Iris pigment epithelial cell (primary cell): ENCODE data around the gene RAPGEF1.

Experiments
- DNase-seq: peaks from one replicate; pipeline ENCODE4 v3.0.0-alpha.2; 2011; ENCODE audit warnings: low read depth

RAPGEF1 gene

DNA sequence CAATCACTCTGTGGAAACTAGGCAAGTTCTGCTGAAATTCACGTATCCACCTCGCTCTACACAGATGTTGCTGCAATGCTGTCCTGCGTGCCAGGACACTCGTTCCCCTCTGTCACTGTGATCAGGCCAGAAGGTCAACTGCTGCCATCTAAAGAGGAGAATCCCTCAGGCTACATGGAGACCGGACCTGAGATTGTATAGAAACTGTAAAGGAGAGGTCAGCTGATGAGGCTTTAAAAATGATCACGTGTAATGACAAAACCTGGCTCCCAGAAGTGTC is 114.4 kb downstream of the RAPGEF1 start:
- DNase-seq: no peak

GRCh38 chr9:131624636-131625507 is 115.0 kb downstream of the RAPGEF1 start:
- DNase-seq: no peak

- DNase-seq: no peak
Observed at GRCh38 chr9:131623655-131624330, 116.1 kb downstream of the RAPGEF1 start.

DNA sequence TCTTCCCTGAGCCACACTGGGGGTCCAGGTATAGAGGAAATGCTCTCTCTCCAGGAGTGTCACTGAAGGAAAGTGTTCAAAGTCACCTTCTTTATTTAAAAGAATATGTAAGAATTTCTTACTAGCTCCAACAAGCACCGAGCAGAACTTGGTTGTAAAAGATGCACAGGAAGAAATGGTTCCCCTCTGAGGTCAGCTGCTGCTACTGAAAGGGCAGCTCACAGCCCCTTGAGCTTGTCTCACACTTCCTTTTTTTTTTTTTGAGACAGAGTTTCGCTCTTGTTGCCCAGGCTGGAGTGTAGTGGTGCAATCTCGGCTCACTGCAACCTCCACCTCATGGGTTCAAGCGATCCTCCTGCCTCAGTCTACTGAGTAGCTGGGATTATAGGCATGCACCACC is 117.4 kb downstream of the RAPGEF1 start:
- DNase-seq: no peak

DNA sequence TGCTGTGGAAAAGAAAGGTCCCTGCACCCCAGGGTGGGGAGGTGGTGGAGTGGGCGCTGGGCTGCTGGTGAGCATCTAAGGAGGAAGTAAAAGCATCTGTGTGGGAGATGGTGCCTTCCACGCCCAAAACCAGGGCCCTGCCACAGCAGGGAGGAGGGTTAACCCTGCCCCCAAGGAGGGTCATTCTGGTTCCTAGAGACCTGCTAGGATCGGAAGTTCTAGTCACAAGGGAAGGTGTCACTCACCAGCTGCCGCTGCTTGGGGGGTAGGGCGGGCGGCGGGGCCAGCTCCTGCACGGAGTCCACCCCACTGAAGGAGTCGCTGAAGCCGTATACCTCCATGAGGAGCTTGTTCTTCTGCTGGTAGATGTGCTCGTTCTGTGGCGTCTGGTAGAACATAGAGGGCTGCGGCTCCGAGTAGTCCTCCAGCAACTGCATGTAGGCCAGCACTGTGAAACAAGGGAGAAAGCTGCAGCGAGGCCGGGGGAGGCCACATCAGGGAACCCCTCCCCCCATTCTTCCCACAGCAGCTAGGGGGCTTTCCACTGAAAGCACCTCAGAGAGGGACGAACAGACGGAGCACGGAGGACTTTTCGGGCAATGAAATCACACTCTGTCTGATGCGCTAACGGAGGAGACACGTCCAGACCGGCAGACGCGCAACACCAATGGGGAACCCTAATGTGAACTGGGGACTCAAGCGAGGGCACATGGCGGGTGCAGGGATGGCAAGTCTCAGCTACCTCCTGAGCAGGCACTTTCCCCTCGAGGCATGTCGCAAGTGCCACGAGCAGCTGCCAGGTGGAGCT is 118.1 kb downstream of the RAPGEF1 start:
- no peak for DNase-seq

- DNase-seq: no peak
Observed at GRCh38 chr9:131620764-131621520, 118.9 kb downstream of the RAPGEF1 start.

- DNase-seq: no peak
Observed at GRCh38 chr9:131619680-131620079, 120.2 kb downstream of the RAPGEF1 start.

DNA sequence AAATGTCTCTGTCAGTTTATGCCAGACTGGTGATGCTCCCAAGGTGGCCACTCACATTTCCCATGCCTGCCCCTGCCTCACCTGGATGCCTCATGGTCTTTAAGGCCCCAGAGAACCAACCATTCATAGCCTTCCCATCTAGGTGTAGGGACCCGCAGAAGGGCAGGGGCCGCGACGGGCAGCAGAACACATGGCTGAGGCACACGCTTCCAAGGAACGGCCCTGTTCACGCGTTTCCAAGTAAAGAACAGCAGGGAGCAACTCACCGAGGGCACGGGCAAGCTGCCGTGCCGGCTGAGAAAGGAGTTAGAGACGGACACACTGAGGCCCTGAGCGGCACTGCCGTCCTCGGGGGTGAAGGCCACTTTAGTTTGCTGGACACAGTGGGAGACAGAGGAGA is 121.1 kb downstream of the RAPGEF1 start:
- DNase-seq: no peak

DNA sequence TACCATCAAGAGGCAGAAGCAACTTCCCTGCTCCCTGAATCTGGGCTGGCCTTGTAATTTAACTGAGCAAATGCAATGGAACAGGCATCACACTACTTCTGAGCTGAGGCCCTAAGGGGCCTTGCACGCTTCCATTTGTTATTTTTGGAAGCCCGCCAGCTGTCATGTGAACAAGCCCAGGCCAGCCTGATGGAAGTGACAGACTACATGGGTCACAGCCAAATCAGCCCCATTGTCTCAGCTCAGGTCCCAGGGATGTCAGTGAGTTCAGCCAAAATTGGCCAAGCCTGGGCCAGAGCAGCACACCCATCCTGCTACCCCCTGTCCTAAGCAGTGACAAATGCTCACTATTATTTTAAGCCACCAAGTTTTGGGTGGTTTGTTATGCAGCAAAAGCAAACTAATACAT is 121.8 kb downstream of the RAPGEF1 start:
- DNase-seq: no peak

DNA sequence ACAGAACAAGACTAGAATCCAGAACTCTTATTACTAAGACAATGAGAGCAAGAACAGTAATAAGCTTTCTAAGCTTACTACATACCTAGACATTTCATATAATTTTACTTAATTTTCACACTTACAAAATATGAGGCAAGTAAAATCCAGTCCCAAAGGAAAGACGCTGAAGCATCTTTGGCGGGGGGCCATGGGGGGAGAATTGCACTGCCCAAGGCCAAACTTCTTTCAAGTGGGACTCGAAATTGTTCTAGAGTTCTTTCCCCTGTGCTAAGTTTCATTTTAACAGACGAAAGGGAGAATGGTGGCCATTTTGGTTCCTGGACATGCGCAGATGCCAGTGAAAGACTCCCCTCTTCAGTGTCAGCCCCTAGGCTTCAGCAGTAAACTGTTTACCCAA is 122.3 kb downstream of the RAPGEF1 start:
- no peak for DNase-seq

DNA sequence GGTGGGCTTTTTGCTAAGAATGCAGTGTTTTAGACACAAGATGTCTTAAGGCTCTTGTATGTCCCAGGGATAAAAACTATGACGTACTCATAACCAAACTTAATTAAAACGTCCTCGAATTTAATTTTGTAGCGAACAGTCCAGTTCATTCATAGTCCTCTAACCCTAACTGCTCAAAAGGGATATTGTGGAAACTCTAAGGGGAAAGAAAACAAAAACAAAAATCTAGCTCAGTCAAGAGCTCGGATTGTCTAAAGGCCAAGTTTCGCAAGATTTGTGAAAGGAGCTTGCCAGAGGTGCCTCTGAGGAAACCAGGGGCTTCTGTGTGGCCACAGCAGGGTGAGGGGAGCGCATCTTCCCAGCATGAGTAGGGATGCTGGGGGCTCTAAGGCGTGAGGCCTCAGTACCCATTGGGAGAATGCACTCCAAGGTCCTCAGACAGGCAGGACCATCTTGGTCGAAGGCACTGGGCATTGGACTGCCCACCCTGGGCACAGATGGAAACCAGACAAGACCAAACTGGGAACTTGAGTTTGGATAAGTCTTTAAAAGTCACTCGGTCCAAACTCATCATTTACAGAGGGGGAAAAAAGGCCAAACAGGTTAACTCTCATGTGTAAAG is 122.8 kb downstream of the RAPGEF1 start:
- DNase-seq: peak; percentile 29

GRCh38 chr9:131614340-131614915 is 125.4 kb downstream of the RAPGEF1 start:
- DNase-seq: no peak

GRCh38 chr9:131613921-131614320 is 126.0 kb downstream of the RAPGEF1 start:
- no peak for DNase-seq

- DNase-seq: no peak
Observed at GRCh38 chr9:131612851-131613250, 127.0 kb downstream of the RAPGEF1 start.

DNA sequence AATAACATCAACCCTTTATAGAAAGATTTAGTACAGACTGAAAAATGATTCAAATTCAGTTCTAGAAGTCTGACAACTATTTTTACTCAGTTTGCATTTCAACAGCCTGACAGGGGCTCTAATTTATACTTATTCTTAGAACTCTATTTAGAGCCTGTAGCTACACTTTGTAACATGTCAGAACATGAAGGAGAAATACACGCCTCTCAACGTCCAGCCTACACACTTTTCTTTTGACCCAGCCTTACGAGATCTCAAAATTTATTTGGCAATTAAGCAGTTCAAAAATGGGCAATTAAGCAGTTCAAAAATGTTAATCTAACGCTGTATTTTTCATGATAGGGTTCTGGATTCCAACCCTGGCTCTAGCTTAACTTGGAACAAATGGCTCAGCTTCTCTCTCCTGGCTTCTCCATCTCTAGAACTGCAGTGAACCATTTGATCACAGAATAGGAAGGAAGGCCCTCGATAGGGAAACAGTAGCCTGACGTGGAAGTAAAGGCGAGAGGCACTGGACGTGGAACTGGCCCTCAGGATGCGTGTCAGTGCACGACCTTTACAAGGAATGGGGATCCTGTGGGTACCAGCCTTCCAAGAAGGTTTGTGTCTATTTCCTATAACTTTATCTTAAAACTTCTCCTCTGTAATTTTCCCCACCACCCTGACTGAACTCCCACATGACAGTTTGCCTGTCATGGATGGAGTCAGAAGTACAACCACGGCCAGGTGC is 128.1 kb downstream of the RAPGEF1 start:
- no peak for DNase-seq

DNA sequence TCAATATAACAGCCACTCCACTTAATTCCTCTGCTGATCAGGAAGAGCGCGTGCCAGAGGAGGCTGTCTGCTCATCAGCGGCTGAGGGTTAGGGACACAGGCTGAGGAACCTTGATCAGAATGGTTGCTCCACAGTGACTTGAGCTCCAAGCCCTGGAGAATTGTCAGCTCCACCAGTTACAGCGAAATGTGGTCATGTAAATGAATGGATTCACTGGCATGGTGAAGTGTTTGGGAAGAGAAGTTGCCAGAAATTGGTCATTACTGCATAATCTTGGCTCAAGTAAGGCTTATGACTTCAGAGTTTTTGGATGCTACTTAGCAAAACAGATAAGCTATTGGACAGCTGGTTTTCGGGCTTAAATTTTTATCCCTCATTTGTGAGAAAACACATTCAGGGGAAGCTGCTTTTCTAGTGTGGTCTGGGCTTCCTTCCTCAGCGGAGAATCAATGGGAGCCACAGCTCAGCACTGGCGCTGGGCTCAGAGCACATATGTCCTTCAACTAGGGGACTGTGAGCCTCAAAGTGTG is 129.6 kb downstream of the RAPGEF1 start:
- peak; percentile 38 for DNase-seq

DNA sequence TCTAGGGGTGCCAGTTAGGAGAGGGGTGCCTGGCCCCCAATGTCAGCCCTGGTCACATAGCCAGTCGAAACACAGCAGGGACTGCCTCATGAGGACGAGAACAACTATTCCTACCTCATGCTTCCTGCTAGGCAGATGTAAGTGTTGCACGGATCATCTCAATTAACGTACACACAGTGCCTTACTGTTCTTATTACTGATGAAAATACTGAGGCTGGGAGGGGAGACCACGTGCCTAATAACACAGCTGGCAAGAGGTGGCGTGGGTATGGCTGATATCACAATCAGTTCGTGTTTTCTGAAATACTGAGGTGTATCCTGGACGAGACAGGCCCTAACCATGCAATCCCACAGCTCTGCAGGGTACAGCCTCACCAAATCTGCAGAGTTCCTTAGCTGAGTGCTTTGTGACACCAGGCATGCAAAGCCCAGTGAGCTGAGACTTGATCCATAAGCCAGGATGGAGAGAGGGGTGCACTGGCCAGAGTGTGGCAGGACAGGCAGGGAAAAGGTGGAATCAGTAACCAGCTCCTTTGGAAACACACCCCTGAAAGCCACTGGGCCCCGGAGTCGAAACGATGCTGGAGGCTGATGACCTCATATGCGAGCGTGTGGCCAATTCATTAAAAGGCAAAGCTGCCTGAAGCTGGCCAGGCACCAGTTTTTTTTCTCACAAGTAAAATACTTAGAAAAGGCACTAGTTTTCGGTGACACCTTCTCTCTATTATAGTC is 130.6 kb downstream of the RAPGEF1 start:
- DNase-seq: peak; percentile 70

- DNase-seq: peak; percentile 89
Observed at GRCh38 chr9:131608493-131609037, 131.3 kb downstream of the RAPGEF1 start.

- DNase-seq: no peak
Observed at GRCh38 chr9:131607591-131607990, 132.3 kb downstream of the RAPGEF1 start.
